ENCODE results near the gene ETNK2. TPM values are rescaled to one million over a fixed set of nuclear protein-coding genes. Genes with fewer than 3 reads are reported as not detected.

The ETNK2 gene
- total and polyA plus RNA-seq, 2 donors (not counting 1 experiment from before 2014, with no cell fraction given) = 0.49 to 2.8 TPM

GRCh38 chr1:204108312-204109141, 43.3 kb downstream of the ETNK2 start:
- H3K9me3 Mint-ChIP-seq (ENCODE audit: insufficient read depth) = no peaks in the 10 kb centered on the region
- no peak overlapping the region for H3K4me2 ChIP-seq (replicated peaks; ENCODE audit: low read depth, low read length, poor library complexity, severe bottlenecking)
- POLR2A ChIA-PET = no interaction called here
- no peak for ATAC-seq (ENCODE audit: low read depth)
- H3K36me3 ChIP-seq (replicated peaks in 1 of 2; ENCODE audit: control extremely low read depth in 1 of 2, control insufficient read depth in 1 of 2, extremely low read depth in 1 of 2, insufficient read depth in 2 of 2, low read length in 1 of 2) = no peaks in the 10 kb centered on the region
- no peaks in the 10 kb centered on the region for H3K9me3 ChIP-seq (ENCODE audit: control extremely low read depth in 1 of 3, control insufficient read depth in 2 of 3, insufficient read depth in 1 of 3, low read length in 2 of 3)
- peaks cover 6% of the 10 kb centered on the region for H3K27me3 Mint-ChIP-seq
- no peak overlapping the region for H3K4me3 Mint-ChIP-seq
- 86% methylated on average over 17 of the region's 21 CpGs for WGBS (ENCODE audit: insufficient coverage)
- H3K4me3 ChIP-seq (ENCODE audit: control extremely low read depth in 1 of 5, extremely low read depth in 1 of 5, insufficient read depth in 1 of 5, low read depth in 2 of 5, low read length in 4 of 5) = no peak overlapping the region
- H3K79me2 ChIP-seq (ENCODE audit: control insufficient read depth, insufficient read depth, low read length) = no peaks in the 10 kb centered on the region
- H4K20me1 ChIP-seq (ENCODE audit: control insufficient read depth, insufficient read depth, low read length, poor library complexity, severe bottlenecking) = no peaks in the 10 kb centered on the region
- no peak overlapping the region for H3K27ac ChIP-seq (ENCODE audit: low read length in 2 of 2)
- no peak overlapping the region for H2AFZ ChIP-seq (ENCODE audit: insufficient read depth, low read depth, low read length, poor library complexity, severe bottlenecking)
- intact Hi-C loops (cut with micrococcal nuclease) = no loop called here
- peaks cover 0 to 5% (median 0%) of the 10 kb centered on the region in 4 experiments for H3K27me3 ChIP-seq (replicated peaks in 1 of 4; ENCODE audit: control extremely low read depth in 1 of 4, control insufficient read depth in 3 of 4, insufficient read depth in 4 of 4, low read length in 3 of 4)
- TF ChIP-seq CTCF (IDR thresholded peaks at IDR 0.05) (no peak), EZH2 (IDR thresholded peaks at IDR 0.05; ENCODE audit: borderline replicate concordance, insufficient read depth, low read depth, low read length, poor library complexity, severe bottlenecking) (no peak)
- no peak for DNase-seq
- H3K4me1 Mint-ChIP-seq = peaks cover 14% of the 10 kb centered on the region
- peaks cover 16 to 17% of the 10 kb centered on the region in 2 donors for H3K4me1 ChIP-seq (ENCODE audit: control insufficient read depth in 2 of 2, insufficient read depth in 2 of 2, low read length in 2 of 2)
- H3K9ac ChIP-seq (ENCODE audit: low read length) = no peak overlapping the region
- CTCF ChIA-PET = no interaction called here
- no peak overlapping the region for H3K27ac Mint-ChIP-seq

GRCh38 chr1:204107892-204108291, 44.0 kb downstream of the ETNK2 start:
- H3K9ac ChIP-seq (ENCODE audit: low read length) = no peak overlapping the region
- CTCF ChIA-PET = no interaction called here
- POLR2A ChIA-PET = no interaction called here
- H3K9me3 Mint-ChIP-seq (ENCODE audit: insufficient read depth) = no peaks in the 10 kb centered on the region
- TF ChIP-seq CTCF (IDR thresholded peaks at IDR 0.05) = no peak
- TF ChIP-seq EZH2 (IDR thresholded peaks at IDR 0.05; ENCODE audit: borderline replicate concordance, insufficient read depth, low read depth, low read length, poor library complexity, severe bottlenecking) = no peak
- H3K27me3 Mint-ChIP-seq = peaks cover 6% of the 10 kb centered on the region
- H2AFZ ChIP-seq (ENCODE audit: insufficient read depth, low read depth, low read length, poor library complexity, severe bottlenecking) = no peak overlapping the region
- H4K20me1 ChIP-seq (ENCODE audit: control insufficient read depth, insufficient read depth, low read length, poor library complexity, severe bottlenecking) = no peaks in the 10 kb centered on the region
- H3K27ac Mint-ChIP-seq = no peak overlapping the region
- H3K4me3 ChIP-seq (ENCODE audit: control extremely low read depth in 1 of 5, extremely low read depth in 1 of 5, insufficient read depth in 1 of 5, low read depth in 2 of 5, low read length in 4 of 5) = no peak overlapping the region
- ATAC-seq (ENCODE audit: low read depth) (no peak), DNase-seq (no peak)
- H3K4me3 Mint-ChIP-seq = no peak overlapping the region
- H3K4me2 ChIP-seq (replicated peaks; ENCODE audit: low read depth, low read length, poor library complexity, severe bottlenecking) = no peak overlapping the region
- 100% methylated on average over 1 of the region's 2 CpGs for WGBS (ENCODE audit: insufficient coverage)
- H3K36me3 ChIP-seq (replicated peaks in 1 of 2; ENCODE audit: control extremely low read depth in 1 of 2, control insufficient read depth in 1 of 2, extremely low read depth in 1 of 2, insufficient read depth in 2 of 2, low read length in 1 of 2) = no peaks in the 10 kb centered on the region
- intact Hi-C loops (cut with micrococcal nuclease) = no loop called here
- H3K79me2 ChIP-seq (ENCODE audit: control insufficient read depth, insufficient read depth, low read length) = no peaks in the 10 kb centered on the region
- H3K4me1 ChIP-seq (ENCODE audit: control insufficient read depth in 2 of 2, insufficient read depth in 2 of 2, low read length in 2 of 2) = peaks cover 22 to 23% of the 10 kb centered on the region in 2 donors
- peaks cover 21% of the 10 kb centered on the region for H3K4me1 Mint-ChIP-seq
- peaks cover 0 to 5% (median 0%) of the 10 kb centered on the region in 4 experiments for H3K27me3 ChIP-seq (replicated peaks in 1 of 4; ENCODE audit: control extremely low read depth in 1 of 4, control insufficient read depth in 3 of 4, insufficient read depth in 4 of 4, low read length in 3 of 4)
- H3K27ac ChIP-seq (ENCODE audit: low read length in 2 of 2) = no peak overlapping the region
- H3K9me3 ChIP-seq (ENCODE audit: control extremely low read depth in 1 of 3, control insufficient read depth in 2 of 3, insufficient read depth in 1 of 3, low read length in 2 of 3) = no peaks in the 10 kb centered on the region
